ENCODE results near the gene TGFBR1.

Gene TGFBR1

GRCh38 chr9:99074902-99075245 is 30.0 kb upstream of the TGFBR1 start:
- TF ChIP-seq CTCF (IDR thresholded peaks at IDR 0.05; ENCODE audit: insufficient read depth, low read length, poor library complexity, severe bottlenecking) (no peak), EZH2phosphoT487 (conservative IDR thresholded peaks at IDR 0.05; ENCODE audit: low read length) (no peak)
- H3K9me3 ChIP-seq (ENCODE audit: insufficient read depth, low read length), result no peaks in the 10 kb centered on the region
- H3K27ac ChIP-seq (ENCODE audit: low read depth, low read length), result no peak overlapping the region
- H3K4me2 ChIP-seq (ENCODE audit: low read depth, low read length, poor library complexity, severe bottlenecking), result no peak overlapping the region
- H3K79me2 ChIP-seq (ENCODE audit: insufficient read depth, low read length), result no peaks in the 10 kb centered on the region
- H2AFZ ChIP-seq (ENCODE audit: low read depth, low read length, severe bottlenecking), result no peak overlapping the region
- no peak overlapping the region for H3K9ac ChIP-seq (ENCODE audit: low read length)
- no peak overlapping the region for H3K4me3 ChIP-seq (ENCODE audit: insufficient read depth, low read length, poor library complexity, severe bottlenecking)
- H3K27me3 ChIP-seq (ENCODE audit: low read length), result no peaks in the 10 kb centered on the region
- H3K36me3 ChIP-seq (ENCODE audit: low read length), result no peaks in the 10 kb centered on the region
- H4K20me1 ChIP-seq (ENCODE audit: low read depth, low read length), result no peaks in the 10 kb centered on the region
- H3F3A ChIP-seq (ENCODE audit: insufficient read depth), result no peaks in the 10 kb centered on the region
- no peaks in the 10 kb centered on the region for H3K9me2 ChIP-seq (replicated peaks; ENCODE audit: insufficient read depth, low read length)

GRCh38 chr9:99075246-99075912 is 29.5 kb upstream of the TGFBR1 start:
- Histone ChIP-seq H3K4me3 (ENCODE audit: insufficient read depth, low read length, poor library complexity, severe bottlenecking) (no peak overlapping the region), H2AFZ (ENCODE audit: low read depth, low read length, severe bottlenecking) (no peak overlapping the region), H3F3A (ENCODE audit: insufficient read depth) (no peaks in the 10 kb centered on the region), H3K9me3 (ENCODE audit: insufficient read depth, low read length) (no peaks in the 10 kb centered on the region), H4K20me1 (ENCODE audit: low read depth, low read length) (no peaks in the 10 kb centered on the region), H3K79me2 (ENCODE audit: insufficient read depth, low read length) (no peaks in the 10 kb centered on the region), H3K9ac (ENCODE audit: low read length) (no peak overlapping the region), H3K27me3 (ENCODE audit: low read length) (no peaks in the 10 kb centered on the region), H3K36me3 (ENCODE audit: low read length) (no peaks in the 10 kb centered on the region), H3K4me2 (ENCODE audit: low read depth, low read length, poor library complexity, severe bottlenecking) (no peak overlapping the region), H3K27ac (ENCODE audit: low read depth, low read length) (no peak overlapping the region), H3K9me2 (replicated peaks; ENCODE audit: insufficient read depth, low read length) (no peaks in the 10 kb centered on the region)
- no peak for TF ChIP-seq CTCF (IDR thresholded peaks at IDR 0.05; ENCODE audit: insufficient read depth, low read length, poor library complexity, severe bottlenecking)
- no peak for TF ChIP-seq EZH2phosphoT487 (conservative IDR thresholded peaks at IDR 0.05; ENCODE audit: low read length)

GRCh38 chr9:99076030-99076429 is 28.9 kb upstream of the TGFBR1 start:
- Histone ChIP-seq H3K4me2 (ENCODE audit: low read depth, low read length, poor library complexity, severe bottlenecking) (no peak overlapping the region), H3K9me3 (ENCODE audit: insufficient read depth, low read length) (no peaks in the 10 kb centered on the region), H3K27ac (ENCODE audit: low read depth, low read length) (no peak overlapping the region), H2AFZ (ENCODE audit: low read depth, low read length, severe bottlenecking) (no peak overlapping the region), H3K9me2 (replicated peaks; ENCODE audit: insufficient read depth, low read length) (no peaks in the 10 kb centered on the region), H3K27me3 (ENCODE audit: low read length) (no peaks in the 10 kb centered on the region), H3K36me3 (ENCODE audit: low read length) (no peaks in the 10 kb centered on the region), H3K79me2 (ENCODE audit: insufficient read depth, low read length) (no peaks in the 10 kb centered on the region), H3K9ac (ENCODE audit: low read length) (no peak overlapping the region), H4K20me1 (ENCODE audit: low read depth, low read length) (no peaks in the 10 kb centered on the region), H3F3A (ENCODE audit: insufficient read depth) (no peaks in the 10 kb centered on the region), H3K4me3 (ENCODE audit: insufficient read depth, low read length, poor library complexity, severe bottlenecking) (no peak overlapping the region)
- no peak for TF ChIP-seq CTCF (IDR thresholded peaks at IDR 0.05; ENCODE audit: insufficient read depth, low read length, poor library complexity, severe bottlenecking)
- no peak for TF ChIP-seq EZH2phosphoT487 (conservative IDR thresholded peaks at IDR 0.05; ENCODE audit: low read length)

Data from SU-DHL-6 (cell line).